Fibroblast of mammary gland (primary cell): ENCODE measurements around the gene LPIN1.

ENCODE experiments used
- DNase-seq: peaks from one replicate; pipeline ENCODE4 v3.0.0-alpha.2; 2010; ENCODE audit warnings: low read depth
- H3K4me3 ChIP-seq: 2 replicates; pipeline ENCODE4 v1.5.1; 2011; ENCODE audit warnings: low read depth, mild to moderate bottlenecking, low read length, moderate library complexity; ENCODE audit not compliant: control insufficient read depth
- CTCF ChIP-seq: conservative IDR thresholded peaks from 2 replicates; pipeline ENCODE4 v1.5.1; 2011; ENCODE audit warnings: low read depth, low read length, inconsistent platforms; ENCODE audit not compliant: control insufficient read depth, insufficient read depth

The LPIN1 gene

DNA sequence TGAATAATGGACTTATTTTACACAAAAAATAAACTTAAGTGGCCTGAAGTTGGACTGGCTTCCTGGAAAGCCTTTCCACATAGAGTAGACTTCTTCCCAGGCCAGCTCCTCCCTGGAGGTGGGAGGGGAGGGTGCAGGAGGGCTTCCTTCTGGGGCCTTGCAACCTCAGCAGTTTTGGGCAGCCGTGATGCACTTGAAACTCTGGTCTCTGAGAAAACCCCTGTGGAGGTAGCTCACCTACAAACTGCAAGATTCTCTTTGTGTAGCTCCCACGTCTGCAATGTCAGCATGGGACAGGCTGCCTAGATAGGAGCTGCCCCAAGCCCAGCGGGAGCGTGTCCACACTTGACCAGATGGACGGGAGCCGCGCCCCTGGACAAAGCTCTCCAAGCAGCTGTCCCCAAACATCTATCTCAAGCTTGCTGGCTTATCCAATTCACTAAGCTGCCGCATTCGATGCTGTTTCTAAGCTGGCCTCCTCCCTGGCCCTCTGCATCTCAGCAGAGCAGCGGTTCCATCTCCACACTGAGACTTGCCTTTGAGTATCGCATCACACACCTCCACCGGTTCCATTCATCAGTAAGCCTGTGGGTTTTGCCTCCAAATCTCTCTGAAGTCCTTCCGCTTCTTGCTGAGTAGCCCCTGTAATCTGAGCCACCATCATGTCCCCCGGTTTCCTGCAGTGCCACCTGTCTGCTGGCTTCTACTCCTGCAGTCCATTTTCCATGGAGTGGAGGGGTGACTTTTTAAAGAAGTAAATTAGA lies 1.6 kb upstream of the LPIN1 start:
- peak; percentile 61 for DNase-seq
- peak; percentile 54 for TF ChIP-seq CTCF
- H3K4me3 ChIP-seq: peak overlapping the region; percentile 28

DNA sequence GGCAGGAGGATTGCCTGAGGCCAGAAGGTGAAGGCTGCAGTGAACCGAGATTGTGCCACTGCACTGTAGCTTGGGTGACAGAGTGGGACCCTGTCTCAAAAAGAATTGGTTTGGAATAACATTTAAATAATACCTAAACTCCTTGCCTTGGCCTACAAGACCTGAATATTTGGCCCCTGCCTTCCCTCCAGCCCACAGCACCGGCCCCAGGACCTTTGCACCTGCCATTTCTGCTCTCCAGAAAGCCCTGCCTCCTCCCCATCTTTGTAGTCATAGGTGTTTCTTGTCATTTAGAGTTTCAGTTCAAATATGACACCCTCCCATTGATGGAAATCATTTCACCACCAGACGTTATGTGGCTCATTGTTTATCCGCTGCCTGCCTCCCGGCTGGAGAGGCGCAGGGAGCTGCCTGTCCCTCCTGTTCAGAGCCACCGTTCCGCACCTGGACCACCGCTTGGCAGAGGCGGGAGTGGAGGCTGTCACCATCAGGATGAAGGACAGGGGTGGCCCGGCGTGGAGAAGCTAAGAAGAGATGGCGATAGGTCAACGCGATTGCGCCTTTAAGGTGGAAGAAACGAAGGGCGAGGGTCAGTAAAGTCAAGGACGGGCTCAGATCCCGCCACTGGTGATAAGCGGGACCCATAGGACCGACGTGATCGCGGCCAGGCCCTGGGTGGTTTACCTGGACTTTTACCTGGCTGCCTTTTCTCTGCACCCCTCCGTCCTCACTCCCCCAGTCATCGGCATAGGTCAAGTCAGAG lies 638 bp upstream of the LPIN1 start:
- DNase-seq: no peak

DNA sequence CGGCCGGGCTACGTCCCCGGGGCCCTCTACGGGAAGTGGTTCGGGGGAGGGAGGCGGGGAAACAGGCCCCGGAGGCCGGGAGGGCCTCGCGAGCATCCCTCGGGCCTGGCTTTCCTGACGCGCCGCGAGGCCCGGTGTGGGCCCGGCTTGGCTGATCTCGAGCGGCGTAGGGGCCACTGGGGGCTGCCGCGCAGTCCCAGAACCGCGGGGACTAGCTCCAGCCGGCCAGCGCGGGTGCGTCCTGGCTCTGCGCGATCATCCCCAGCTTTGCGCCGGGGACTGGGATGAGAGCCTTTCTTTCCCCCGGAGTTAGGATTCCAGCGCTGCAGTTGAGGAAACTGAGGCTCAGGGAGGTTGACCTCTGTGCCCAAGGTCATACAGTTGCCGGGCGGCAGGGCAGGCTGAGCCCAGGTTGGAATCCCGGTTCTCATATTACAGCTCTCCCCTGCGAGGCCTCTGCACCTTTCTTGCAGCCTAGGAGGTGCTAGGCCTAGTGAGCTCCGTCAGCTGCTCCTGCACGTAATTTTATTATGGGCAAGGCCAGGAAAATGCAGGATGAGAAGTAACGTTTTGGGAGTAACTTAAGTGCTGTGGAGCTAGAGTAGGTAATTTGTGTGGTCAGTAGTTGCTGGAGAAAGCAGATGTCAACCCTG lies 501 bp downstream of the LPIN1 start:
- H3K4me3 ChIP-seq: peak overlapping the region; percentile 92
- TF ChIP-seq CTCF: no peak
- DNase-seq: no peak

More for the DNA sequence above, 638 bp upstream of the LPIN1 start:
- peak overlapping the region; percentile 23 for H3K4me3 ChIP-seq
- TF ChIP-seq CTCF: no peak

DNA sequence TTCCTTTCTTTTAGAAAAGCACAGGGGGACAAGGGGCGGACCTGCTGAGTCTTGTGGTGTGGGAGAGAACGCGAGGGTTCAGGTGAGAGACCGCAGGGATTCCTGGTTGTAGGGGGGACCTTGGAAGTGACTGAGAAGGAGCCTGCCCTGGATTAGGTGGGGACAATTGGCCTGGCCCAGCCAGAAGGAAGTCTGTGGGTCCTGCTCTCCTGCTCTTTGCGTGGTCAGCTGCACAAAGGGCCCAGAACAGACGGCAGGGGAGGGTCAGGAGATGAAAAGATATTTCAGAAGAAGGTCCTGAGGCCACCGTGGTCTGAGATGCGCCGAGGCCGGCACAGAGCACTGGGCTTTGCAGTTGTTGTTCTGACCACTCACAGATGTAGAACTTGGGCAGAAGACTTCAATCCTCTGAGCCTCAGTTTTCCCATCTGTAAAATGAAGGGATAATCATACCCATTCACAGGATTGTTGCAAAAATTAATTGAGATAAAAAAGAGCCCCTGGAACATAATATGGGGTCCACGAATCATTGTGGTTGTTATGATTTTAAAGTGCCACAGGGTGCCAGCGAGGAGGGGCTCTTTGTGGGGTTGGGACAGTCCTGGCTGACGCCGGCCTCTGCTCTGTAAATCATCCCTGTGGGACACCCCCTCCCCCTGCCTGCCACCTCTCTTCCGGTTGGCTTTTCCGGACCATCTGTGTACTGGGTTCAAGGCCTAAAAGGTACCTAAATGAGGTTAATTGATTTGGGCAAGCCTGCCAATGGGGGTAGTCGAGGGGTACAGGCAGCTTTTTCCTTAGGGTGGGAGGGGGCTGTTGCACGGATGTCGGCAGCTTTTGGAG lies 1.8 kb downstream of the LPIN1 start:
- peak overlapping the region; percentile 92 for H3K4me3 ChIP-seq
- no peak for TF ChIP-seq CTCF
- DNase-seq: no peak

GRCh38 chr2:11748861-11749645 lies 2.6 kb downstream of the LPIN1 start:
- DNase-seq: no peak
- TF ChIP-seq CTCF: no peak
- H3K4me3 ChIP-seq: peak overlapping the region; percentile 92
